ENCODE results near the gene LDB3. TPM values are rescaled to one million over a fixed set of nuclear protein-coding genes. Genes with fewer than 3 reads are reported as not detected.

Gene LDB3
- total RNA-seq, 1 experiment from 2014 or later, result 0.63 TPM

DNA sequence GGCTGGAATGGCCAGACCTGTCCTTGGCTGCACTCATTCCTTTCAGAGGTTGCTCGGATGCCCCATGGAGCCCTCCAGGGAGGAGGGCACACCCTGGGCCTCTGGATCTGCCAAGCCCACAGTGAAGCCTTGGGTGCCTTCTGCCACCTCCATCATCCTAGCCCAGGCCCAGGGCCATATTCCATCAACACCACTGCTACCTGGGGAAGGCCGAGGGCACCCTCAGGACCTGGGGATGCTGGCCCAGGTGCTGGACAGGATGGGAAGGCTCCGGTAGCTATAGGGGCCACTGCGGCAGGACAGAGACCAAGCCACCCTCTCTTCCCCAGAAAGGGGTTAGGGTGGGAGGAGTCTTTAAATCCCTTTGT, 13.2 kb upstream of the LDB3 start:
- intact Hi-C loops (cut with micrococcal nuclease; ENCODE audit: unreplicated experiment), result no loop called here
- Histone ChIP-seq H3F3A (ENCODE audit: insufficient read depth, low read depth) (no peaks in the 10 kb centered on the region), H3K79me2 (ENCODE audit: low read depth) (no peaks in the 10 kb centered on the region), H3K9me3 (ENCODE audit: insufficient read depth, low read depth) (no peaks in the 10 kb centered on the region), H3K27ac (no peak overlapping the region), H3K27me3 (ENCODE audit: insufficient read depth, low read depth) (no peaks in the 10 kb centered on the region), H3K4me1 (replicated peaks; ENCODE audit: insufficient read depth) (peaks cover 19% of the 10 kb centered on the region), H3K36me3 (ENCODE audit: low read depth) (no peaks in the 10 kb centered on the region), H4K20me1 (ENCODE audit: insufficient read depth) (no peaks in the 10 kb centered on the region), H3K4me2 (no peak overlapping the region), H2AFZ (no peak overlapping the region), H3K4me3 (no peak overlapping the region), H3K9me2 (ENCODE audit: insufficient read depth) (no peaks in the 10 kb centered on the region)
- no peak for DNase-seq
- BruUV-seq (replicated peaks), result no TSS peak
- ChIA-PET CTCF (no interaction called here), POLR2A (ENCODE audit: unreplicated experiment) (no interaction called here)
- no peak for TF ChIP-seq EZH2 (IDR thresholded peaks at IDR 0.05; ENCODE audit: low read depth)
- TF ChIP-seq, protein P1, sequence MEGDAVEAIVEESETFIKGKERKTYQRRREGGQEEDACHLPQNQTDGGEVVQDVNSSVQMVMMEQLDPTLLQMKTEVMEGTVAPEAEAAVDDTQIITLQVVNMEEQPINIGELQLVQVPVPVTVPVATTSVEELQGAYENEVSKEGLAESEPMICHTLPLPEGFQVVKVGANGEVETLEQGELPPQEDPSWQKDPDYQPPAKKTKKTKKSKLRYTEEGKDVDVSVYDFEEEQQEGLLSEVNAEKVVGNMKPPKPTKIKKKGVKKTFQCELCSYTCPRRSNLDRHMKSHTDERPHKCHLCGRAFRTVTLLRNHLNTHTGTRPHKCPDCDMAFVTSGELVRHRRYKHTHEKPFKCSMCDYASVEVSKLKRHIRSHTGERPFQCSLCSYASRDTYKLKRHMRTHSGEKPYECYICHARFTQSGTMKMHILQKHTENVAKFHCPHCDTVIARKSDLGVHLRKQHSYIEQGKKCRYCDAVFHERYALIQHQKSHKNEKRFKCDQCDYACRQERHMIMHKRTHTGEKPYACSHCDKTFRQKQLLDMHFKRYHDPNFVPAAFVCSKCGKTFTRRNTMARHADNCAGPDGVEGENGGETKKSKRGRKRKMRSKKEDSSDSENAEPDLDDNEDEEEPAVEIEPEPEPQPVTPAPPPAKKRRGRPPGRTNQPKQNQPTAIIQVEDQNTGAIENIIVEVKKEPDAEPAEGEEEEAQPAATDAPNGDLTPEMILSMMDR (conservative IDR thresholded peaks at IDR 0.05), result no peak

- Histone ChIP-seq H3K79me2 (ENCODE audit: low read depth) (no peaks in the 10 kb centered on the region), H3K36me3 (ENCODE audit: low read depth) (no peaks in the 10 kb centered on the region), H3K9me2 (ENCODE audit: insufficient read depth) (no peaks in the 10 kb centered on the region), H3K4me2 (no peak overlapping the region), H2AFZ (no peak overlapping the region), H3K9me3 (ENCODE audit: insufficient read depth, low read depth) (no peaks in the 10 kb centered on the region), H3K27ac (no peak overlapping the region), H3K4me3 (no peak overlapping the region), H3F3A (ENCODE audit: insufficient read depth, low read depth) (no peaks in the 10 kb centered on the region), H3K27me3 (ENCODE audit: insufficient read depth, low read depth) (no peaks in the 10 kb centered on the region), H3K4me1 (replicated peaks; ENCODE audit: insufficient read depth) (peaks cover 15% of the 10 kb centered on the region), H4K20me1 (ENCODE audit: insufficient read depth) (no peaks in the 10 kb centered on the region)
- no peak for DNase-seq
- intact Hi-C loops (cut with micrococcal nuclease; ENCODE audit: unreplicated experiment), result no loop called here
- TF ChIP-seq, protein P1 (conservative IDR thresholded peaks at IDR 0.05), result no peak
- TF ChIP-seq EZH2 (IDR thresholded peaks at IDR 0.05; ENCODE audit: low read depth), result no peak
- POLR2A ChIA-PET (ENCODE audit: unreplicated experiment), result no interaction called here
- CTCF ChIA-PET, result no interaction called here
- no TSS peak for BruUV-seq (replicated peaks)
These were observed 12.7 kb upstream of the LDB3 start for GRCh38 chr10:86655596-86655995.

DNA sequence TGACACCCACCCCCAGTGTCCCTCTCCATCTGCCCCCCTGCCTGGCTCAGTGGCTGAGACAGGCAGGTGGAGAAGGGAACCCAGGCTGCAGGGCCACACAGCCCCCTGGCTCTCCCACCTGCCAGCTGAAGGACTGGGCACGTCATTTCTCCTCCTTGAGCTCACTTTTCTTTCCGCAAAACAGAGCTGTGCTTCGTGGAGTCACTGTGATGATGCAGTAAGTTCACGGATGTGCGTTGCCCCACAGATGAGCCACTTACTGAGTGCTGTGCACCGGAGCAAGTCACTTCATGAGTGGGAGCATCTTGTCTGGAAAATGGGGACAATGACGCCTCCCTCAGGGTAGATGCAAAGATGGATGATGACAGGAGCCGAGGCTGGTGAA, 11.3 kb upstream of the LDB3 start:
- intact Hi-C loops (cut with micrococcal nuclease; ENCODE audit: unreplicated experiment), result no loop called here
- Histone ChIP-seq H3K9me2 (ENCODE audit: insufficient read depth) (no peaks in the 10 kb centered on the region), H4K20me1 (ENCODE audit: insufficient read depth) (no peaks in the 10 kb centered on the region), H3K4me1 (replicated peaks; ENCODE audit: insufficient read depth) (peaks cover 10% of the 10 kb centered on the region), H3K27me3 (ENCODE audit: insufficient read depth, low read depth) (no peaks in the 10 kb centered on the region), H3K27ac (no peak overlapping the region), H3F3A (ENCODE audit: insufficient read depth, low read depth) (no peaks in the 10 kb centered on the region), H3K36me3 (ENCODE audit: low read depth) (no peaks in the 10 kb centered on the region), H3K9me3 (ENCODE audit: insufficient read depth, low read depth) (no peaks in the 10 kb centered on the region), H3K4me2 (no peak overlapping the region), H2AFZ (no peak overlapping the region), H3K4me3 (no peak overlapping the region), H3K79me2 (ENCODE audit: low read depth) (no peaks in the 10 kb centered on the region)
- no peak for TF ChIP-seq EZH2 (IDR thresholded peaks at IDR 0.05; ENCODE audit: low read depth)
- TF ChIP-seq, protein P1 (conservative IDR thresholded peaks at IDR 0.05), result no peak
- no peak for DNase-seq
- ChIA-PET CTCF (interaction anchor here (0.7 kb wide), 1 partner anchor 113 kb away, joined by 18 read pairs; no protein-coding TSS in a partner anchor), POLR2A (ENCODE audit: unreplicated experiment) (no interaction called here)
- no TSS peak for BruUV-seq (replicated peaks)
